ENCODE measurements around the gene ACOX3.

DNA sequence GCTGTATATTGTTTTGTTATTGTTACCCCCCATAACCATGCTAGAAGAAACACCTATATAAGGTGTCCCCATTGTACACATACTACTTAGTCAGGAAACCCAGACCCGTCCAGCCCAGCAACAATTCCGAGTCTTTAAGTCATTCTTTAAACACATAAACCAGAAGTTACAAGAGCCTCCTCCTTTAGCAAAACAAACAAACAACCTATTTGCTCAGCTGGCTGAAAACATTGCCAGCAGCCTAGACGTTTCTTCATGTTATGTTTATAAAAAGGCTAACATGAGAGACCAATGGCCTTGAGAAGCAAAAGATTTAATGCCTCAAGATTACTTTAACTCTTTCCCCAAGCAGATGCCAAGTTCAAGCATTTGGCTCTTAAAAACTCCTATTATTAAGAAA is 1.4 kb downstream of the ACOX3 start:
- no peak for TF ChIP-seq CTCF (IDR thresholded peaks at IDR 0.05; ENCODE audit: low read depth, low read length, missing input control)
- no peak for TF ChIP-seq TAF1 (conservative IDR thresholded peaks at IDR 0.05)
- TF ChIP-seq REST (IDR thresholded peaks at IDR 0.05), result no peak

Data from liver (tissue), 3 donors.